Measurements from ENCODE around the gene SUN5.
"Not testable (repeated sequence)": the region's sequence is repeated elsewhere in the genome, so short reads cannot be mapped to it uniquely, and the experiment has no call there.

SUN5 gene

GRCh38 chr20:32960849-32961731, 43.1 kb downstream of the SUN5 start:
- no peak for DNase-seq

DNA sequence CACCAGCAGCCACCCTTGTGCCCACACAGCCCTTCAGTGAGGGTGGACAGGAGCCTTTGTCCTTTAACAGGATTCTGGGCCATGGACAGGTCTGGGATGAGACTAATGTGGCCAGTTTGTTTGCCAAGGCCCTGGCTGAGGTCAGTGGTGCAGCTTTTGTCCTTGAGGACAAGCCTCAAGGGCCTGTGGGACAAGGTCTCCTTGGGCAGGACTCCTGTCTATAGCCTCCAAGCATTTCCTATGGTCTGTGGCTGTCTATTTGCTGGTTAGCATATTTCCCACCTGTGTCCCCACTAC, 44.1 kb downstream of the SUN5 start:
- no peak for DNase-seq

DNA sequence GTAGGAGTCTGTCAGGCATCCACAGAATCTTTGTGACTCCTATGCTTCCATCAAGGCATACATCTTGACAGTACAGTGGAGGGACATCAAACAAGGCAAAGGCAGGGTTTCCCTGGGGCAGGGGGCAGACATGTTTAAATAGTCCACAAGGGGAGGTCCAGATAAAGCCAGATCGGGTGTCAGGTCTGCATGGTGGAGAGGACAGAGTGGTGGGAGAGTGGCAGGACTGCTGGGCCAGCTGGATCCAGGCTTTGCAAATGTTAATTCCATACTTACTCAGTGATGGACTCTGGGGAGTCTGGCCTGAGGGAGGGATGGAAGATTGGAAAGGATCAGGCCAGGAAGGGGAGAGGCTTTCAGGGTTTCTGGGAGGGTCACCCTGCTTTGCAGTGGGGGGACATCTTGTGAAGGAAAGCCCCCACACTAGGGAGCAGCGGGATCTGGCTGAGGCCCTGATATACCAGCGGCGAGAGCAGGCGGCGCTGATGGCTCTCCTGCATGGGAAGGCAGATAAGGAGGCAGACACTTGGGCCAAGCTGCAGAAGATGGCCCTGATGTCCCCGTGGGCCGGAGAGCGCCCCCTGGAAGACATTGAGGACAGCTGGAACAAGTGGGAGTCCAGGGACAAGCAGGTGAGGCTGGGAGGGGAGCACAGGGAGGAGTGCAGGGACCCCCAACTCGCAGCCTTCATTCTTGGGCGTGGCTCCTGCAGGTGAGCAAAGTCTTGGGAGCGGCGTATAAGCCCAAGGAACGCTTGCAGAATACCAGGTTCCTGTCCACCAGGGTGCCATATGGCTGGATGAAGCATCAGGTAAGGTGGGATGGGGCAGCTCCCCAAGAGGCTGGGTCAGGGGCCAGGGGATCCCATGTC, 44.6 kb downstream of the SUN5 start:
- no peak for DNase-seq

DNA sequence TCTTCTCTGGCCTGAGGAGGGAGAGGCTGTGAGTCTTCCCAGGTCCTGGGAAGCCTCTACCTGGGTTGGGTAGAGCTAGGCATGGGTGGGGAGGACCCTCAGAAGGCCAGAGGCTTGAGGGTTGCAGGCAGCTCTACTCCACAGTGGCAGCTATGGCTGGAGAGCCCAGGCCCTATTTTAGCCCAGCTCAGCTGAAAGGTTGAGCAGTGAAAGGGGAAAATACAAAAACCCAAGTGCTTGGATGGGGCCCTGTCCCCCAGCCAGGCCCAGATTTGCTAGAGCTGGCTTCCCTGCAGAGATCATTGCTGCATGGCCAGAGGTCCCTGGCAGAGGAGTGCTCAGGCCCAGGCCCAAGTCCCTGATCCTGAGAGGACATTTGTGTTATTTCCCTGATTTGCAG, 45.7 kb downstream of the SUN5 start:
- DNase-seq = no peak

DNA sequence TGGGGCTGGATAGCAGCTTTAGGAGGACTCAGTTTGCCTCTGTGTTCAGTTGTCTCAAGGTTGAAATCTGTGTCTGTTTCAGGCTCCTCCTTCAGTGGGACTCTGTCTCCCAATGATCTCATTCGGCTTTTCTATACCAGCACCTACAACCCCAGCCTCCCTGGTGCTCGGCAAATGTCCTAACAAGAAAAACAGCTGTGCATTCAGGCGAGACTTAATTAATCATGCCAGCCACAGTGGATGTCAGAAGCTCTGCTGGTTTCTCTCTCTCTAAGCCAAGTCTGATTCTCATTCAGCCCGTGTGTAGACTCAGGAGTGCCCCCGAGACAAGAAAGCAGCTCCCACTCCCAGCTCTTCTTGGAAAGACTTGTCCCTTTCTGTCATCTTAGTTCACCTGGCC, 46.8 kb downstream of the SUN5 start:
- DNase-seq = no peak

- not testable (repeated sequence) for DNase-seq
These were observed 53.7 kb downstream of the SUN5 start for GRCh38 chr20:32950539-32950938.

DNA sequence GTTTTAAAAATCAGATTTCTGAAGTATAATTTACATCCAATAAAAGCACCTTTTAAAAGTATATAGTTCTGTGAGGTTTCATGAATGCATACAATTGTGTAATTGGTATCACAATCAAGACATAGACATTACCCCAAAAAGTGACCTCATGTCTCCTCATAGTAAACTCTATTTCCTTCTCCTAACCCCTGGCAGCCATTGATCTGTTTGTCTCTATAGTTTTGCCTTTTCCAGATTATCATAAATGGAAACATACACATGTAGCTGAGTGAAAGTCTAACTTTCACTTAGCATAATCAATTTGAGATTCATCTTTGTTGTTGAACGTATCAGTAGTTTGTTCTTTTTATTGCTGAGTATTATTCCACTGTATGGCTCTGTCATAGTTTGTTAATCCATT, 57.6 kb downstream of the SUN5 start:
- no peak for DNase-seq

DNA sequence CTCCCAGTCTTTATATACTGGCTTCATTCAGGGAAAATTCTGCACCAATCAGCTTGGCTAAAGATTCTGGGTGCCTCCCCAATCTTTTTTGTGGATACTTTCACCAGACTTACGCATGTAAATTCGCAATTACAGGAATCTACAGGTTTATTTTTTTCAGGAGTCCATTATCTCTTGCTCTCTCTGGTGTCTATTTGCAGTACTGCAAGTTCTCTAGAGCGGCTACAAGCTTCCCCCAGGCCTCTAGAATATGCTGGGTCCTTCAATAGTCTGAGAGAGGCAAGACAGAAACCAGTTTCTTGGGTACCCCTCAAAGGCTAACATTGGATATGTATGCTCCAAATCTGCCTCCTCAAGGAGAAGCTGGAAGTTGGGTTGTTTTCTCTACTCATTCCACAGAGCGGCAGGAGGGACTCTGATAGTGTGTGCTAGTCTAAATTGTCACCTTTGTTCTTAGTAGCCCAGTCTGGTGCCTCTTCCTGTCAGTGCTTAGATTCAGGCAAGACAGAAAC, 58.5 kb downstream of the SUN5 start:
- no peak for DNase-seq

DNA sequence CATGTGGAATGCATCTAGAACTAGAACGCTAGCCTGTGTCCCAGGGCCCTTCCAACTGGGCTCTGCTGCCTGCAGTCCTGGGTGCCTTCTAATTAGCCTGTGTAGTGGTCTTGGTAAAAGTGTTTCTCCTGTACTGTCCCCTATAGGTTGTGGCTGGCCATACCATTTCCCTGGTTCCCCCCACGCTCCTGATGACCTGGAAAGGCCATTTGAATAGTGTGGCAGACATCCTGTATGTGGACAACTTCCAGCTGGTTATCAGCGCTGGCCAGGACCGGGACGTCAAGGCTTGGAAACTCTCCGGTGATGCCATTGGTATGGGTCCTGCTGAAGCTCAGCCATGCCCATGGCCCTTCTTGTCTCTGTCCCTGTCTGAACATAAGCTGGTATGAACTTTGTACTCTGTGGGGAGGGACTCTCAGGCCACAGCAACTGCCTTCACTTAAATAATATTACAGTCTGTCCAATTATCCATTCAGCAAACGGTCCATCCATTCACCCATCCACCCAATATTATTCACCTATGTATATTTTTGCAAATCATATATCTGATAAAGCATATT, 60.7 kb downstream of the SUN5 start:
- no peak for DNase-seq

DNA sequence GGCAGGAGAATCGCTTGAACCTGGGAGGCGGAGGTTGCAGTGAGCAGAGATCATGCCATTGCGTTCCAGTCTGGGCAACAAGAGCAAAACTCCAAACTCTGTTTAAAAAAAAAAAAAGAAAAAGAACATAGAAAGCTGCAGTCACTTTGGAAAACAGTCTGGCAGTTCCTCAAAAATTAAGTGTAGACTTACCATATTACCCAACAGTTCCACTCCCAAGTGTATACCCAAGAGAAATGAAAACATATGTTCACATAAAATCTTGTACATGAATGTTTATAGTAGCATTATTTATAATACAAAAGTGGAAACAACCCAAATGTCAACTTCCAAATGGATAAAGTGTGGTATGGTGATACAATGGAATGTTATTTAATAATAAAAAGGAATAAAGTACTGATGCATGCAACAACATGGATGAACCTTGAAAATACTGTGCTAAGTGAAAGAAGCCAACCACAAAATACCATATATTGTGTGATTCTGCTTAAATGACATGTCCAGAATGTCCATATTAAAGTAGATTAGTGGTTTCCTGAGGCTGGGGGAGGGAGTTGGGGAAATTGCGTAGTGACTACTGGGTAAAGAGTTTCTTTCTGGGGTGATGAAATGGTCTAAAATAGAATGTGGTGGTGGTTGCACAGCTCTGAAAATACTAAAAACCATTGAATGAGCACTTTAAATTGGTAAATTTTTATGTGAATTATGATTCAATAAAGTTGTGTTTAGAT, 62.9 kb downstream of the SUN5 start:
- no peak for DNase-seq

- DNase-seq = no peak
These were observed 69.7 kb downstream of the SUN5 start for GRCh38 chr20:32934580-32934979.
